HL-60 (cell line): ENCODE measurements around the gene AKAP12.

Source experiments
- CTCF ChIP-seq: IDR thresholded peaks from one replicate; pipeline ENCODE4 v1.5.1; 2011; ENCODE audit warnings: low read length, control low read depth, inconsistent platforms; ENCODE audit not compliant: insufficient read depth
- GABPA ChIP-seq: IDR thresholded peaks from 2 replicates; pipeline ENCODE4 v1.6.1; 2012; ENCODE audit warnings: low read depth
- POLR2AphosphoS5 ChIP-seq: IDR thresholded peaks from 2 replicates; pipeline ENCODE4 v1.6.1; 2012; ENCODE audit warnings: low read depth
- SPI1 ChIP-seq: IDR thresholded peaks from 2 replicates; pipeline ENCODE4 v1.6.1; 2012; ENCODE audit warnings: low read depth, mild to moderate bottlenecking, borderline replicate concordance
- TF ChIP-seq, protein P1 (sequence below): IDR thresholded peaks from 2 replicates; pipeline ENCODE4 v1.6.1; 2012; ENCODE audit warnings: low read depth; ENCODE audit not compliant: insufficient replicate concordance

GRCh38 chr6:151317995-151318365 lies 78.2 kb downstream of the AKAP12 start:
- TF ChIP-seq CTCF (no peak), POLR2AphosphoS5 (no peak), SPI1 (no peak), GABPA (no peak)
- TF ChIP-seq, protein P1, sequence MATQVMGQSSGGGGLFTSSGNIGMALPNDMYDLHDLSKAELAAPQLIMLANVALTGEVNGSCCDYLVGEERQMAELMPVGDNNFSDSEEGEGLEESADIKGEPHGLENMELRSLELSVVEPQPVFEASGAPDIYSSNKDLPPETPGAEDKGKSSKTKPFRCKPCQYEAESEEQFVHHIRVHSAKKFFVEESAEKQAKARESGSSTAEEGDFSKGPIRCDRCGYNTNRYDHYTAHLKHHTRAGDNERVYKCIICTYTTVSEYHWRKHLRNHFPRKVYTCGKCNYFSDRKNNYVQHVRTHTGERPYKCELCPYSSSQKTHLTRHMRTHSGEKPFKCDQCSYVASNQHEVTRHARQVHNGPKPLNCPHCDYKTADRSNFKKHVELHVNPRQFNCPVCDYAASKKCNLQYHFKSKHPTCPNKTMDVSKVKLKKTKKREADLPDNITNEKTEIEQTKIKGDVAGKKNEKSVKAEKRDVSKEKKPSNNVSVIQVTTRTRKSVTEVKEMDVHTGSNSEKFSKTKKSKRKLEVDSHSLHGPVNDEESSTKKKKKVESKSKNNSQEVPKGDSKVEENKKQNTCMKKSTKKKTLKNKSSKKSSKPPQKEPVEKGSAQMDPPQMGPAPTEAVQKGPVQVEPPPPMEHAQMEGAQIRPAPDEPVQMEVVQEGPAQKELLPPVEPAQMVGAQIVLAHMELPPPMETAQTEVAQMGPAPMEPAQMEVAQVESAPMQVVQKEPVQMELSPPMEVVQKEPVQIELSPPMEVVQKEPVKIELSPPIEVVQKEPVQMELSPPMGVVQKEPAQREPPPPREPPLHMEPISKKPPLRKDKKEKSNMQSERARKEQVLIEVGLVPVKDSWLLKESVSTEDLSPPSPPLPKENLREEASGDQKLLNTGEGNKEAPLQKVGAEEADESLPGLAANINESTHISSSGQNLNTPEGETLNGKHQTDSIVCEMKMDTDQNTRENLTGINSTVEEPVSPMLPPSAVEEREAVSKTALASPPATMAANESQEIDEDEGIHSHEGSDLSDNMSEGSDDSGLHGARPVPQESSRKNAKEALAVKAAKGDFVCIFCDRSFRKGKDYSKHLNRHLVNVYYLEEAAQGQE: no peak
